Endodermal cell (in vitro differentiated cells): ENCODE measurements around the gene ABL1. TPM values are rescaled to one million over a fixed set of nuclear protein-coding genes. Genes with fewer than 3 reads are reported as not detected.

Experiments used
- DNase-seq: peaks from one replicate; pipeline ENCODE4 v3.0.0-alpha.2; 2017
- H3K27ac ChIP-seq: 2 replicates; pipeline ENCODE4 v1.5.1; 2013; ENCODE audit warnings: mild to moderate bottlenecking, low read depth, low read length, moderate library complexity
- H3K27me3 ChIP-seq: 2 replicates; pipeline ENCODE4 v1.6.1; 2013; ENCODE audit warnings: mild to moderate bottlenecking, low read length, moderate library complexity; ENCODE audit not compliant: insufficient read depth, control insufficient read depth, poor library complexity, severe bottlenecking
- H3K36me3 ChIP-seq: 2 replicates; pipeline ENCODE4 v1.7.0; 2013; ENCODE audit warnings: mild to moderate bottlenecking, low read length, moderate library complexity; ENCODE audit not compliant: control insufficient read depth, insufficient read depth
- H3K4me1 ChIP-seq: one replicate; pipeline ENCODE4 v1.7.0; 2013; ENCODE audit warnings: low read length; ENCODE audit not compliant: control insufficient read depth, insufficient read depth
- H3K4me3 ChIP-seq: 2 replicates; pipeline ENCODE4 v1.5.1; 2013; ENCODE audit warnings: mild to moderate bottlenecking, low read length, moderate library complexity
- H3K9ac ChIP-seq: 2 replicates; pipeline ENCODE4 v1.6.1; 2013; ENCODE audit warnings: mild to moderate bottlenecking, low read length, moderate library complexity; ENCODE audit not compliant: poor library complexity, severe bottlenecking; ENCODE audit errors: extremely low read depth
- H3K9me3 ChIP-seq: 2 replicates; pipeline ENCODE4 v1.6.1; 2013; ENCODE audit warnings: mild to moderate bottlenecking, low read length, moderate library complexity; ENCODE audit not compliant: control insufficient read depth
- H3K27ac Mint-ChIP-seq: 2 replicates; pipeline ENCODE4 v1.8.0; 2020; ENCODE audit warnings: mixed read lengths
- H3K27me3 Mint-ChIP-seq: 2 replicates; pipeline ENCODE4 v1.8.0; 2021; ENCODE audit warnings: mild to moderate bottlenecking, mixed read lengths; ENCODE audit not compliant: insufficient read depth
- H3K36me3 Mint-ChIP-seq: 2 replicates; pipeline ENCODE4 v1.8.0; 2020; ENCODE audit warnings: low read depth, mixed read lengths
- H3K4me1 Mint-ChIP-seq: 2 replicates; pipeline ENCODE4 v1.8.0; 2020; ENCODE audit warnings: mixed read lengths
- H3K4me3 Mint-ChIP-seq: 2 replicates; pipeline ENCODE4 v1.8.0; 2020; ENCODE audit warnings: mild to moderate bottlenecking, moderate library complexity, mixed read lengths
- H3K9me3 Mint-ChIP-seq: 2 replicates; pipeline ENCODE4 v1.8.0; 2020; ENCODE audit warnings: mild to moderate bottlenecking, mixed read lengths
- WGBS, 2 experiments: methylation state at CpG; one replicate each; pipeline versions ENCODE4 v1.1.5 to v1.1.7; 2013; ENCODE audit warnings: missing lambda C conversion rate in 2 of 2, mixed read lengths in 1 of 2; ENCODE audit not compliant: insufficient coverage in 1 of 2, insufficient read length in 1 of 2; 5-methylcytosine and 5-hydroxymethylcytosine counted together
- total RNA-seq, 2 donors: library from RNA; stranded (reverse); fragmentation: NEBNext Ultra II Directional in 1 of 2; extraction: Animal tissue kit (Norgen Biotek cat#: 25700) in 1 of 2; gene quantifications; 2 replicates in 1 of 2; 3 replicates in 1 of 2; pipeline ENCODE4 v1.2.1, GENCODE V29; 2021
- TF ChIP-seq, protein P1 (sequence below): fragments of 200-600 bp; sonication (generic); conservative IDR thresholded peaks from 2 replicates; pipeline ENCODE4 v1.5.0; 2021; ENCODE audit warnings: antibody characterized with exemption, mild to moderate bottlenecking

The ABL1 gene
- total RNA-seq, 2 donors from 2014 or later, result 78.8 to 94.1 TPM

DNA sequence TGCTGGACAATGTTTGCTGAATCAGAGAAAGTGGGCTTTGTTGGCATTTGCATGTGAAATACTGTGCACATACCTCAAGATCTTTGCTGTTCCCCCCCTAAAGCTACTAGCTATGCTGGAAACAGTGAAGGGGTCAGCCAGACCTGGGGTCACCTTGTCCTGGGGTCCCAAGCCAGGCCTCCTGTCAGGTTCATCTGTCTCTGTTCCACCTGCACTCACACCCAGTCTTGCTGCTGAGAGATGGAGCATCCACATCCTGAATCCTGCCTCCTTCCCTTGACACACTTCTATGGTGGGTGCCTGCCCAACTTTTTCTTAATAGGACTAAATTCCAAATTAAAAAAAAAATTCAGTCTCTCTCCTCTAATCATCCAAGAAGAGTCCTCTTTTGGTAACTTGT lies 4.0 kb upstream of the ABL1 start:
- H3K27ac Mint-ChIP-seq, result no peak overlapping the region
- peaks cover 7% of the 10 kb centered on the region for H3K36me3 Mint-ChIP-seq
- Histone ChIP-seq H3K4me3 (no peak overlapping the region), H3K9ac (no peak overlapping the region), H3K36me3 (no peaks in the 10 kb centered on the region), H3K27ac (no peak overlapping the region), H3K9me3 (peaks cover 12% of the 10 kb centered on the region), H3K27me3 (no peaks in the 10 kb centered on the region), H3K4me1 (no peaks in the 10 kb centered on the region)
- no peak for DNase-seq
- H3K27me3 Mint-ChIP-seq, result no peaks in the 10 kb centered on the region
- H3K4me3 Mint-ChIP-seq, result no peak overlapping the region
- H3K9me3 Mint-ChIP-seq, result peaks cover 14% of the 10 kb centered on the region
- H3K4me1 Mint-ChIP-seq, result peaks cover 17% of the 10 kb centered on the region
- TF ChIP-seq, protein P1, sequence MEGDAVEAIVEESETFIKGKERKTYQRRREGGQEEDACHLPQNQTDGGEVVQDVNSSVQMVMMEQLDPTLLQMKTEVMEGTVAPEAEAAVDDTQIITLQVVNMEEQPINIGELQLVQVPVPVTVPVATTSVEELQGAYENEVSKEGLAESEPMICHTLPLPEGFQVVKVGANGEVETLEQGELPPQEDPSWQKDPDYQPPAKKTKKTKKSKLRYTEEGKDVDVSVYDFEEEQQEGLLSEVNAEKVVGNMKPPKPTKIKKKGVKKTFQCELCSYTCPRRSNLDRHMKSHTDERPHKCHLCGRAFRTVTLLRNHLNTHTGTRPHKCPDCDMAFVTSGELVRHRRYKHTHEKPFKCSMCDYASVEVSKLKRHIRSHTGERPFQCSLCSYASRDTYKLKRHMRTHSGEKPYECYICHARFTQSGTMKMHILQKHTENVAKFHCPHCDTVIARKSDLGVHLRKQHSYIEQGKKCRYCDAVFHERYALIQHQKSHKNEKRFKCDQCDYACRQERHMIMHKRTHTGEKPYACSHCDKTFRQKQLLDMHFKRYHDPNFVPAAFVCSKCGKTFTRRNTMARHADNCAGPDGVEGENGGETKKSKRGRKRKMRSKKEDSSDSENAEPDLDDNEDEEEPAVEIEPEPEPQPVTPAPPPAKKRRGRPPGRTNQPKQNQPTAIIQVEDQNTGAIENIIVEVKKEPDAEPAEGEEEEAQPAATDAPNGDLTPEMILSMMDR, result no peak

DNA sequence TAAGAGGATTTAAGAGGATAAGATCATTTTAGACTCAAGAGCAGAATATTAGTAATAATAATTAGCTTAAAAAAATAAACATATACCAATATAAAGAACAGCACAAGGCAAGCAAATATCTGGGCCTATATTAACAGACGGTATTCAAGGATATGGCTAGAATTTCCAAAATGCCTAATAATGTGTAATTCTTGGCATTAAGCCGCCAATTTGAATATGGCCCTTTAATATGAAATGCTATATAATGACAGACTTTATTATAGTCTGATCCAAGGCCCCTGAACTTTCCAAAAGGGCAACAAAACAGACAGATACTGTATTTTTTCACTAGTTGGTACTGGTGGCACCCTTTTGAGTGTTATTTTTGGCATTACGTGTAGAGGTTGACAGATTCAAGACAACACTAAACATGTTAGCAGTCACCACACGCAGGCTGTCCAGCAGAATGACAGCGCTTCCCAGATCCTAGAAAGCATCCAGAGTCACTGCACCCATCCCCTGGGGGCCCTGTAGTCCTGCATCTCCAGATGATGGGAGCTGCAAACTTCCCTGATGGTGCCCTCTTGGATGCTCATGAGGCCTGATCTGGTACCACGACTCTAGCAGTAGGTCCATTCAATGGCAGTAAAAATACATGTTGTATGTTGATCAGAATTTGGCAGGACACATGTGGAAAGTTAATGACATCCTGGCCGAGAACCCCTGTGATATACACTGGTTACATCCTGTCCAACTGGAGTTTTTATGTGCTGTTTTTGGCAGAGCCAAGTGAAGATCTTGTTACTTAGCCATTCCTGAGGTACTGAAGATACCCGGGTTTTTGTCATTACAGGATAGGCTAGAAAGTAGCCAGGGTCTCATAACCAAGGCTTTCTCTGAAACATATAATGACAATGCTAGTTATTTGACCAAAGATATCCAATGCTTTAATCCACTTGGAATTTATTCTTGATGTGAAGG lies 1.7 kb upstream of the ABL1 start:
- TF ChIP-seq, protein P1, result no peak
- Mint-ChIP-seq H3K27ac (peak overlapping the region; percentile 19), H3K27me3 (no peaks in the 10 kb centered on the region), H3K36me3 (peaks cover 6% of the 10 kb centered on the region), H3K9me3 (peaks cover 10% of the 10 kb centered on the region), H3K4me3 (peak overlapping the region; percentile 94), H3K4me1 (peaks cover 31% of the 10 kb centered on the region)
- Histone ChIP-seq H3K4me1 (peaks cover 6% of the 10 kb centered on the region), H3K9ac (no peak overlapping the region), H3K36me3 (no peaks in the 10 kb centered on the region), H3K27ac (no peak overlapping the region), H3K4me3 (no peak overlapping the region), H3K9me3 (peaks cover 10% of the 10 kb centered on the region), H3K27me3 (no peaks in the 10 kb centered on the region)
- WGBS, 2 experiments, result 91 to 95% methylated on average over 6 to 8 of the region's 8 CpGs
- no peak for DNase-seq

DNA sequence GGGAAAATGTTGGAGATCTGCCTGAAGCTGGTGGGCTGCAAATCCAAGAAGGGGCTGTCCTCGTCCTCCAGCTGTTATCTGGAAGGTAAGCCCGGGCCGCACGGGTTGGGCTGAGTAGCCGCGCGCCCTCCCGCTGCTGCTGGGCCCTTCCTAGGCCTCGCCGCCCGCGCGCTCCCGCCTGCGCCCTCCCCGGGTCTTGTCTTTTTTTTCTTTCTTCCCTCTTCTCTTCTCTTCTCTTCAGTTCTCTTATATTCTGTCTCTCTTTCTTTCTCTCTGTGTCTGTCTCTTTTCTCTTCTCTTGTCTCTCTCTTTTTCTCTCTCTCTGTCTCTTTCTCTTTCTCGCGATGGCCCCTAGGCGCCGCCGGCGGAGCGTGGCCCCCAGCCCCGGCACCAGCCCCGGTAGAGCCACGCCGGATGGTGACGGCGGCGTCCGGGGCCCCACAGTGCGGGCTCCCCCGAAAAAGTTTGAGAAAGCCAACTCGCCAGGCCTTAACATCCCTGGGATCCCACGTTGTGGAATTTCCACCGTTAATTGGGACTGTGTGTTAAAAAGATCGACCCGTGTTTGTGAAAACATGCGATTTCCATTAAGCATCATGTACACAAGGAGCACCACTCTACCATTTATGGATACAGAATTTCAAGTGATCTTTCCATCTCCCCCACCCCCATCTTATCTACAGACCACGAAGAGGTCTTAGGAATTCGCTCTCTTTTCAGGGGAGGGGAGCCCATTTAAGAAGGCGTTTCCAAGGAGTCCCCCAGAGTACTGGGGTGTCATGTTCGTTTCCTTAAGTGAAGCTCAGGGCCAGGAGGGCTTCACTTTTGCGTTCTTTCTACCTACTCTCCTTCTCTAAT lies 616 bp downstream of the ABL1 start:
- peak overlapping the region; percentile 94 for H3K4me3 Mint-ChIP-seq
- Histone ChIP-seq H3K9ac (peak overlapping the region; percentile 75), H3K4me3 (peak overlapping the region; percentile 93), H3K36me3 (no peaks in the 10 kb centered on the region), H3K27me3 (no peaks in the 10 kb centered on the region), H3K9me3 (no peaks in the 10 kb centered on the region), H3K4me1 (peaks cover 6% of the 10 kb centered on the region), H3K27ac (peak overlapping the region; percentile 89)
- TF ChIP-seq, protein P1, result no peak
- H3K27me3 Mint-ChIP-seq, result no peaks in the 10 kb centered on the region
- H3K36me3 Mint-ChIP-seq, result no peaks in the 10 kb centered on the region
- peak overlapping the region; percentile 96 for H3K27ac Mint-ChIP-seq
- DNase-seq, result peak; percentile 87
- peaks cover 40% of the 10 kb centered on the region for H3K4me1 Mint-ChIP-seq
- H3K9me3 Mint-ChIP-seq, result no peaks in the 10 kb centered on the region
- 0 to 1% methylated on average over 27 to 44 of the region's 44 CpGs for WGBS, 2 experiments
